Cardiac septum (tissue), 1 donor: ENCODE data around the gene UFSP2. TPM values are rescaled to one million over a fixed set of nuclear protein-coding genes. Genes with fewer than 3 reads are reported as not detected.

Experiments used
- DNase-seq: peaks from one replicate; pipeline ENCODE4 v3.0.0-alpha.2; 2020; ENCODE audit warnings: low spot score
- intact Hi-C: fragments of 100-400 bp; cut with DNase I; formaldehyde crosslinking; loops from one replicate; pipeline ENCODE4 v1.14.0; 2022
- total RNA-seq: library from RNA; stranded (reverse); fragmentation: NEBNext Ultra II Directional; extraction: Animal tissue kit (Norgen Biotek cat#: 25700); gene quantifications from one replicate; pipeline ENCODE4 v1.2.1, GENCODE V29; 2021
- donor health status: DM: no; HTN: no; CAD: no.

Gene UFSP2
- total RNA-seq, 1 donor from 2014 or later, result 38.8 TPM

- DNase-seq, result no peak
- intact Hi-C loops, result no loop called here
These were observed 15.7 kb upstream of the UFSP2 start for GRCh38 chr4:185441479-185441878.

- DNase-seq, result no peak
- intact Hi-C loops, result no loop called here
These were observed 12.0 kb upstream of the UFSP2 start for GRCh38 chr4:185437809-185438208.

- intact Hi-C loops, result no loop called here
- DNase-seq, result no peak
These were observed 9.7 kb upstream of the UFSP2 start for GRCh38 chr4:185435466-185435865.

GRCh38 chr4:185429660-185430059, 3.9 kb upstream of the UFSP2 start:
- intact Hi-C loops, result loop anchor here (5.0 kb wide), 1 partner anchor 38 kb away; no protein-coding TSS in a partner anchor
- DNase-seq, result no peak

- no peak for DNase-seq
- intact Hi-C loops, result loop anchor here (5.0 kb wide), 1 partner anchor 40 kb away; no protein-coding TSS in a partner anchor
These were observed 1.4 kb upstream of the UFSP2 start for GRCh38 chr4:185426960-185427688.

- intact Hi-C loops, result loop anchor here (5.0 kb wide), 1 partner anchor 42 kb away; no protein-coding TSS in a partner anchor
- DNase-seq, result no peak
These were observed 688 bp downstream of the UFSP2 start for GRCh38 chr4:185424905-185425646.

GRCh38 chr4:185421366-185422124, 4.2 kb downstream of the UFSP2 start:
- intact Hi-C loops, result no loop called here

GRCh38 chr4:185416955-185417354, 8.8 kb downstream of the UFSP2 start:
- no peak for DNase-seq
- intact Hi-C loops, result no loop called here

More at GRCh38 chr4:185421366-185422124, 4.2 kb downstream of the UFSP2 start:
- DNase-seq, result no peak

- intact Hi-C loops, result no loop called here
These were observed 13.4 kb downstream of the UFSP2 start for GRCh38 chr4:185412412-185412811.

GRCh38 chr4:185411849-185412248, 13.9 kb downstream of the UFSP2 start:
- no peak for DNase-seq
- intact Hi-C loops, result no loop called here

More at GRCh38 chr4:185412412-185412811, 13.4 kb downstream of the UFSP2 start:
- DNase-seq, result no peak

- intact Hi-C loops, result no loop called here
- no peak for DNase-seq
These were observed 17.3 kb downstream of the UFSP2 start for GRCh38 chr4:185408432-185408831.

GRCh38 chr4:185405296-185405999, 20.3 kb downstream of the UFSP2 start:
- DNase-seq, result no peak
- intact Hi-C loops, result no loop called here

- intact Hi-C loops, result no loop called here
- no peak for DNase-seq
These were observed 21.7 kb downstream of the UFSP2 start for GRCh38 chr4:185404031-185404430.

- no peak for DNase-seq
- intact Hi-C loops, result loop anchor here (5.0 to 10.0 kb wide), 3 partner anchors 165 to 745 kb away; partner anchors contain the start of gene CFAP97
These were observed 26.3 kb downstream of the UFSP2 start for GRCh38 chr4:185399466-185399865.

- intact Hi-C loops, result loop anchor here (5.0 to 10.0 kb wide), 3 partner anchors 166 to 744 kb away; partner anchors contain the start of gene CFAP97
- DNase-seq, result no peak
These were observed 27.1 kb downstream of the UFSP2 start for GRCh38 chr4:185398618-185399017.

- intact Hi-C loops, result loop anchor here (1.0 to 10.0 kb wide), 4 partner anchors 168 to 742 kb away; partner anchors contain the start of gene CFAP97
- no peak for DNase-seq
These were observed 28.9 kb downstream of the UFSP2 start, which contains the start of gene ANKRD37 for GRCh38 chr4:185396724-185397385. TSS of gene ANKRD37 (plus strand) at chr4:185396841. CDS start at chr4:185396924, 83 bp downstream.

GRCh38 chr4:185395956-185396723, 29.6 kb downstream of the UFSP2 start:
- DNase-seq, result peak; percentile 98
- intact Hi-C loops, result loop anchor here (1.0 to 10.0 kb wide), 4 partner anchors 169 to 741 kb away; partner anchors contain the start of gene CFAP97
